ENCODE measurements around the gene ST3GAL2.
"Not testable (repeated sequence)": the region's sequence is repeated elsewhere in the genome, so short reads cannot be mapped to it uniquely, and the experiment has no call there.

ST3GAL2 gene

GRCh38 chr16:70467608-70468007 lies 28.7 kb upstream of the ST3GAL2 start:
- DNase-seq (ENCODE audit: low read depth), result no peak

- DNase-seq (ENCODE audit: low read depth), result no peak
Measured at GRCh38 chr16:70467113-70467512, 28.2 kb upstream of the ST3GAL2 start.

- no peak for DNase-seq (ENCODE audit: low read depth)
Measured at GRCh38 chr16:70466805-70467076, 27.8 kb upstream of the ST3GAL2 start.

- DNase-seq (ENCODE audit: low read depth), result no peak
Measured at GRCh38 chr16:70465999-70466804, 27.3 kb upstream of the ST3GAL2 start.

GRCh38 chr16:70463235-70463634 lies 24.3 kb upstream of the ST3GAL2 start:
- DNase-seq (ENCODE audit: low read depth), result no peak

GRCh38 chr16:70460737-70461261 lies 21.9 kb upstream of the ST3GAL2 start:
- DNase-seq (ENCODE audit: low read depth), result no peak

- no peak for DNase-seq (ENCODE audit: low read depth)
Measured at GRCh38 chr16:70457446-70458166, 18.7 kb upstream of the ST3GAL2 start.

- no peak for DNase-seq (ENCODE audit: low read depth)
Measured at GRCh38 chr16:70455910-70456309, 17.0 kb upstream of the ST3GAL2 start.

- DNase-seq (ENCODE audit: low read depth), result peak; percentile 38
Measured at GRCh38 chr16:70454222-70455034, 15.5 kb upstream of the ST3GAL2 start, which contains the start of gene FCSK. FCSK (plus strand) TSS chr16:70454595; CDS start chr16:70463191, 8,596 bp downstream.

GRCh38 chr16:70453892-70454221 lies 15.0 kb upstream of the ST3GAL2 start:
- no peak for DNase-seq (ENCODE audit: low read depth)

GRCh38 chr16:70453117-70453891 lies 14.4 kb upstream of the ST3GAL2 start:
- no peak for DNase-seq (ENCODE audit: low read depth)

- not testable (repeated sequence) for DNase-seq (ENCODE audit: low read depth)
Measured at GRCh38 chr16:70451004-70451340, 12.1 kb upstream of the ST3GAL2 start.

- not testable (repeated sequence) for DNase-seq (ENCODE audit: low read depth)
Measured at GRCh38 chr16:70450142-70451003, 11.5 kb upstream of the ST3GAL2 start.

GRCh38 chr16:70448075-70448474 lies 9.2 kb upstream of the ST3GAL2 start:
- no peak for DNase-seq (ENCODE audit: low read depth)

- DNase-seq (ENCODE audit: low read depth), result no peak
Measured at GRCh38 chr16:70444249-70445063, 5.6 kb upstream of the ST3GAL2 start.

- no peak for DNase-seq (ENCODE audit: low read depth)
Measured at GRCh38 chr16:70442344-70442743, 3.4 kb upstream of the ST3GAL2 start.

- no peak for DNase-seq (ENCODE audit: low read depth)
Measured at GRCh38 chr16:70441406-70441990, 2.6 kb upstream of the ST3GAL2 start.

GRCh38 chr16:70440009-70440692 lies 1.3 kb upstream of the ST3GAL2 start:
- DNase-seq (ENCODE audit: low read depth), result no peak

- DNase-seq (ENCODE audit: low read depth), result no peak
Measured at GRCh38 chr16:70438585-70438968, 323 bp downstream of the ST3GAL2 start.
